Measurements from ENCODE around the gene CYP3A5.

DNA sequence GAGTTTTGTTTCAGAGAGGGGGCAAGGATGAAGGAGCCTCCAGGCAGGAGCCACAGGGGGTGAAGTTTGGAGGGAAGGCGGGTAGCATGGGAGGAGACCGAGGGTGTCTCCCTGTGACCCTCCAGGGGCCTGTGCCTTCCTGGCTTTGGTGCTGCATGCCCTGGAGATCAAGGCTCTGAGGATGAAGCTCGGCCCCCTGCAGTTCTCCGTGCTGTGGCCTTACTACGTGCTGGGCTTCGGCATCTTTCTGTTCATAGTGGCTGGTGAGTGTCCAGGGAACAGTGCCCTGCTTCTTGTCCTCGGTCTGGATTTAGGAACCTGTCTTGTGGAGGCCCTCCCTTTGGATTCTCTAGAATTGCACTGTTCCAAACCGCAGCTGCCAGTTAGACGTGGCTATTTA is 72.2 kb downstream of the CYP3A5 start:
- TF ChIP-seq, protein P1, sequence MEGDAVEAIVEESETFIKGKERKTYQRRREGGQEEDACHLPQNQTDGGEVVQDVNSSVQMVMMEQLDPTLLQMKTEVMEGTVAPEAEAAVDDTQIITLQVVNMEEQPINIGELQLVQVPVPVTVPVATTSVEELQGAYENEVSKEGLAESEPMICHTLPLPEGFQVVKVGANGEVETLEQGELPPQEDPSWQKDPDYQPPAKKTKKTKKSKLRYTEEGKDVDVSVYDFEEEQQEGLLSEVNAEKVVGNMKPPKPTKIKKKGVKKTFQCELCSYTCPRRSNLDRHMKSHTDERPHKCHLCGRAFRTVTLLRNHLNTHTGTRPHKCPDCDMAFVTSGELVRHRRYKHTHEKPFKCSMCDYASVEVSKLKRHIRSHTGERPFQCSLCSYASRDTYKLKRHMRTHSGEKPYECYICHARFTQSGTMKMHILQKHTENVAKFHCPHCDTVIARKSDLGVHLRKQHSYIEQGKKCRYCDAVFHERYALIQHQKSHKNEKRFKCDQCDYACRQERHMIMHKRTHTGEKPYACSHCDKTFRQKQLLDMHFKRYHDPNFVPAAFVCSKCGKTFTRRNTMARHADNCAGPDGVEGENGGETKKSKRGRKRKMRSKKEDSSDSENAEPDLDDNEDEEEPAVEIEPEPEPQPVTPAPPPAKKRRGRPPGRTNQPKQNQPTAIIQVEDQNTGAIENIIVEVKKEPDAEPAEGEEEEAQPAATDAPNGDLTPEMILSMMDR (IDR thresholded peaks at IDR 0.05; ENCODE audit: control extremely low read depth in 1 of 3, insufficient read depth in 1 of 3, low read depth in 1 of 3, low read length in 3 of 3), result no peak
- no peak for TF ChIP-seq TBP (IDR thresholded peaks at IDR 0.05; ENCODE audit: low read depth, low read length)
- no peak for TF ChIP-seq CHD1 (IDR thresholded peaks at IDR 0.05; ENCODE audit: low read depth, low read length)

Data from H1 (cell line).